ENCODE data around the gene ALDH3B2.

ALDH3B2 gene

DNA sequence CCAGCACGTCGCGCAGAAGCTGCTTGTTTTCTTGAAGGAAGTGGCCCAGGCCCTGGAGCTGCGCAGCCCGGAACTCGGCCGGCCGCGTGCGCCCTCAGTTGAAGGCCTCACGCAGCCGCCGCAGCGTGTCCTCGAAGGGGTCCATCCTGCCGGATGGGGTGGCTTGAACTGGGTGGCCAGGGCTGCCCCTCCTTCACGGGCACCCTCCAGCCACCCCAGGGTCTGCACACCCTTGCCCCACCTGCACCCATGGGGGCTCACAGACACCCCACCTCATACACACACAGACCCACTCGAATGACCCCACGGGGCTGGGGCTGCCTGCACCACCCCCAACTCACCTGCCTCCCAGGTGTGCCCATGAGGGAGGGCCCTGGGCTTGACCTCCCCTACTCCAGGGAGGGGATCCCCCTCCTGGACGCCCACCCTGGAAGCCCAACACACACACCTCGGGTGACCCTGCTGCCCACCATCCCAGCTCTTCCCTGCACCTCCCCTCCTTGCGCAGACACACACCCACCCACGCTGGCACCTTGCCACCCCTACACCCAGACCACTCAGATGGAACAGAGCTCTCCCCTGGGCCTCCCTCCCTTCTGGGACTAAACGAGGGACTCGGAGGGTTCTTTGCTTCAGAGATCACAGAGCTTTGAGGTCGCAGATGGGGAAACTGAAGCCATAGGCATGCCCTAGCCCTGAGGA is 6.8 kb downstream of the ALDH3B2 start:
- no peaks in the 10 kb centered on the region for H3K27me3 ChIP-seq (ENCODE audit: control insufficient read depth, insufficient read depth, low read length)
- H3K4me1 ChIP-seq (ENCODE audit: control insufficient read depth, insufficient read depth, low read length) = no peaks in the 10 kb centered on the region
- H3K36me3 ChIP-seq (ENCODE audit: control insufficient read depth, insufficient read depth, low read length) = no peaks in the 10 kb centered on the region
- no peak overlapping the region for H3K4me3 ChIP-seq (ENCODE audit: low read depth, low read length)
- H3K9ac ChIP-seq (ENCODE audit: low read depth, low read length) = no peak overlapping the region
- H3K9me3 ChIP-seq (ENCODE audit: control insufficient read depth, insufficient read depth, low read length) = no peaks in the 10 kb centered on the region
- no peak overlapping the region for H3K27ac ChIP-seq (ENCODE audit: low read depth, low read length)

- Histone ChIP-seq H3K9ac (ENCODE audit: low read depth, low read length) (no peak overlapping the region), H3K9me3 (ENCODE audit: control insufficient read depth, insufficient read depth, low read length) (no peaks in the 10 kb centered on the region), H3K36me3 (ENCODE audit: control insufficient read depth, insufficient read depth, low read length) (no peaks in the 10 kb centered on the region), H3K4me3 (ENCODE audit: low read depth, low read length) (no peak overlapping the region), H3K4me1 (ENCODE audit: control insufficient read depth, insufficient read depth, low read length) (no peaks in the 10 kb centered on the region), H3K27me3 (ENCODE audit: control insufficient read depth, insufficient read depth, low read length) (no peaks in the 10 kb centered on the region), H3K27ac (ENCODE audit: low read depth, low read length) (no peak overlapping the region)
These were observed 7.5 kb downstream of the ALDH3B2 start for GRCh38 chr11:67666676-67667489.

- Histone ChIP-seq H3K4me3 (ENCODE audit: low read depth, low read length) (no peak overlapping the region), H3K4me1 (ENCODE audit: control insufficient read depth, insufficient read depth, low read length) (no peaks in the 10 kb centered on the region), H3K9me3 (ENCODE audit: control insufficient read depth, insufficient read depth, low read length) (no peaks in the 10 kb centered on the region), H3K27ac (ENCODE audit: low read depth, low read length) (no peak overlapping the region), H3K9ac (ENCODE audit: low read depth, low read length) (no peak overlapping the region), H3K27me3 (ENCODE audit: control insufficient read depth, insufficient read depth, low read length) (no peaks in the 10 kb centered on the region), H3K36me3 (ENCODE audit: control insufficient read depth, insufficient read depth, low read length) (no peaks in the 10 kb centered on the region)
These were observed 8.1 kb downstream of the ALDH3B2 start for GRCh38 chr11:67666303-67666645.

- Histone ChIP-seq H3K4me1 (ENCODE audit: control insufficient read depth, insufficient read depth, low read length) (no peaks in the 10 kb centered on the region), H3K27ac (ENCODE audit: low read depth, low read length) (no peak overlapping the region), H3K4me3 (ENCODE audit: low read depth, low read length) (no peak overlapping the region), H3K27me3 (ENCODE audit: control insufficient read depth, insufficient read depth, low read length) (no peaks in the 10 kb centered on the region), H3K9me3 (ENCODE audit: control insufficient read depth, insufficient read depth, low read length) (no peaks in the 10 kb centered on the region), H3K36me3 (ENCODE audit: control insufficient read depth, insufficient read depth, low read length) (no peaks in the 10 kb centered on the region), H3K9ac (ENCODE audit: low read depth, low read length) (no peak overlapping the region)
These were observed 8.7 kb downstream of the ALDH3B2 start for GRCh38 chr11:67665541-67666302.

DNA sequence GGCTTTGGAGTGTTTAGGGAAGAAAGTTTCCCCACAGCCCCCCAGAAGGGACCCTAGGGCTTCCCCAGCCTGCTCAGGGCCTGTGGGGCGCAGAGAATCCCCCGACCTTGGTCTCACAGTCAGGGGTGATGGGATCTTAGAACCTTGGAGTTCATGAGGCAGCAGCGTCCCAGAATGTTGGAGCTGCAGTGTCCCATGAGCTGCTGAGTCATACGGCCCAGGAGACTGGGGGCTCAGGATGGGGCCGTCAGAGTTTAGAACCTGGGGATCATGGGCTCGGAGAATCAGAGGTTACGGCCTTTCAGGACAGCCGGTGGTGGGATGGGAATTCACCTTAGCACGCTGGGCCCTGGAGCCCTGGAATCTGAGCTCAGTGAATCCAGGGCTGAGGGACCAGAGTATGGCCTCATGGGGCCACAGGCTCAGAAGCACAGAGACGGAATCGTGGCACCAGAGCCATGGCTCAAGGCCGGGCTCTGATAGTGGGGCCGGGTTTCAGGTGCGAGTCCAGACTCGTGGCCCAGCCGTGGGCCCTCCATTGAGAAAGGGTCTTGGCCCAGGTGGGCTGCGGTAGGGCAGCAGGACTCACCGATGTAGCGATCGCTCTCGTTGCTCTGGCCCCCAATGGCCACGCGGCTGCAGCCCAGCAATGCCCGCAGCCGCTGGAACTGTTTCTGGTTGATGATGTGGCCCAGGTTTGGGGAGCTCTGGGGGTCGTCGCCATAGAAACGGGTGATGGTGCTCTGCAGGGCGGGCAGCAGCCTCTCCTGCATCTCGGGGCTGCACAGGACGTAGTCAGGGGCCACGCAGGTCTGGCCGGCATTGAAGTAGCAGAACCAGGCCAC is 9.5 kb downstream of the ALDH3B2 start:
- H3K4me3 ChIP-seq (ENCODE audit: low read depth, low read length) = no peak overlapping the region
- H3K9ac ChIP-seq (ENCODE audit: low read depth, low read length) = no peak overlapping the region
- no peaks in the 10 kb centered on the region for H3K27me3 ChIP-seq (ENCODE audit: control insufficient read depth, insufficient read depth, low read length)
- no peaks in the 10 kb centered on the region for H3K9me3 ChIP-seq (ENCODE audit: control insufficient read depth, insufficient read depth, low read length)
- no peaks in the 10 kb centered on the region for H3K36me3 ChIP-seq (ENCODE audit: control insufficient read depth, insufficient read depth, low read length)
- H3K27ac ChIP-seq (ENCODE audit: low read depth, low read length) = no peak overlapping the region
- H3K4me1 ChIP-seq (ENCODE audit: control insufficient read depth, insufficient read depth, low read length) = no peaks in the 10 kb centered on the region

DNA sequence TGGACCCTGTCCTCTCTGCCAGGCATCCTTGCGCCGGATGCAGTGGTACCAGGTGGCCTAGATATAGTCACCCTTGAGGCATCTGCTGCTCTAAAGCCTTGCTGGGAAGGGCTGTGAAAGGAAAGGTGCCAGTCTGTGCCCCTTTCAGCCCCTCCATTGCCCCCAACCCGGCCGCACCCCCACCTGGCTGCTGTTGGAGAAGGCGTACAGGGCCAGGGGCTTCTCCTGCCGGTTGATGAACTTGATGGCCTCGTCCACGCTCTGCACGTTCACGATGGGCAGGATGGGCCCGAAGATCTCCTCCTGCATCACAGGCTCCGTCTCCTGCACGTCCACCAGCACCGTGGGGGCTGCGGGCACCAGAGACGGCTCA is 10.2 kb downstream of the ALDH3B2 start:
- H3K27me3 ChIP-seq (ENCODE audit: control insufficient read depth, insufficient read depth, low read length) = no peaks in the 10 kb centered on the region
- H3K9me3 ChIP-seq (ENCODE audit: control insufficient read depth, insufficient read depth, low read length) = no peaks in the 10 kb centered on the region
- H3K27ac ChIP-seq (ENCODE audit: low read depth, low read length) = no peak overlapping the region
- H3K9ac ChIP-seq (ENCODE audit: low read depth, low read length) = no peak overlapping the region
- H3K36me3 ChIP-seq (ENCODE audit: control insufficient read depth, insufficient read depth, low read length) = no peaks in the 10 kb centered on the region
- H3K4me1 ChIP-seq (ENCODE audit: control insufficient read depth, insufficient read depth, low read length) = no peaks in the 10 kb centered on the region
- no peak overlapping the region for H3K4me3 ChIP-seq (ENCODE audit: low read depth, low read length)

- no peaks in the 10 kb centered on the region for H3K36me3 ChIP-seq (ENCODE audit: control insufficient read depth, insufficient read depth, low read length)
- no peaks in the 10 kb centered on the region for H3K4me1 ChIP-seq (ENCODE audit: control insufficient read depth, insufficient read depth, low read length)
- H3K9ac ChIP-seq (ENCODE audit: low read depth, low read length) = no peak overlapping the region
- no peak overlapping the region for H3K4me3 ChIP-seq (ENCODE audit: low read depth, low read length)
- no peak overlapping the region for H3K27ac ChIP-seq (ENCODE audit: low read depth, low read length)
- H3K27me3 ChIP-seq (ENCODE audit: control insufficient read depth, insufficient read depth, low read length) = no peaks in the 10 kb centered on the region
- H3K9me3 ChIP-seq (ENCODE audit: control insufficient read depth, insufficient read depth, low read length) = no peaks in the 10 kb centered on the region
These were observed 10.8 kb downstream of the ALDH3B2 start for GRCh38 chr11:67663532-67664212.

DNA sequence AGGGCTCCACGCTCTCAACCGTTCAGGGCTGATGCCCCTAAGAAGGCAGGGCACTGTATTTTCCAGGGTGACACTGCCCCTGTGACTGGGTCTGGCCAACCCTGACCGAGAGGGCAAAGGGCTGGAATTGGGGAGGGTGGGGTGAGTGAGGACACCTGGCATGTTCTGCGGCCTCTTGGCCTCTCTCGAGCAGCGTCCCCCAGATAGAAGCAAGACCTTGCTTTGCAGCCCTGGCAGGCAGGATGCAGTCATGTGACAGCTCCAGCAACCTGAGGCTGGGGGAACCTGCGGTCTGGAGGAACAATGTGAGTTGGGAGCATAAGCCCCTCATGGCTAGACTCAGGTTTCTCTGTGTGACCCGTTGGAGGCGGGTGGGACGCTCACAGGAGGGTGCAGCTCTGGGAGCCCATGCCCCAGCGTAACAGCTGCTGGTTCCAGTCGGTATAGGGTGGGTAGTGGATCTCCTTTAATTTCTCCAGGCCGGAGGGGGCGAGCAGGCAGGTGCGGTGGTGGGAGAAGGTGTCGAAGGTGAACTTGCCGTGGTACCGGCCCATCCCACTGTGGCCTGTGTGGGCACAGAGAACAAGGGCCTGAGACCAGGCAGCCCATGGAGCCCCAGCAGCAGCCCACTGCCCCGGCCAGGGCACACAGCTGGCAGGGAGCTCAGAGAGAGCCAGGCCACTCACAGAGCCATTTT is 11.4 kb downstream of the ALDH3B2 start:
- Histone ChIP-seq H3K4me3 (ENCODE audit: low read depth, low read length) (no peak overlapping the region), H3K36me3 (ENCODE audit: control insufficient read depth, insufficient read depth, low read length) (no peaks in the 10 kb centered on the region), H3K4me1 (ENCODE audit: control insufficient read depth, insufficient read depth, low read length) (no peaks in the 10 kb centered on the region), H3K27me3 (ENCODE audit: control insufficient read depth, insufficient read depth, low read length) (no peaks in the 10 kb centered on the region), H3K27ac (ENCODE audit: low read depth, low read length) (no peak overlapping the region), H3K9me3 (ENCODE audit: control insufficient read depth, insufficient read depth, low read length) (peaks cover 3% of the 10 kb centered on the region; the same call in 1 of the 2 replicates), H3K9ac (ENCODE audit: low read depth, low read length) (no peak overlapping the region)

- H3K27me3 ChIP-seq (ENCODE audit: control insufficient read depth, insufficient read depth, low read length) = no peaks in the 10 kb centered on the region
- H3K27ac ChIP-seq (ENCODE audit: low read depth, low read length) = no peak overlapping the region
- H3K9ac ChIP-seq (ENCODE audit: low read depth, low read length) = no peak overlapping the region
- no peak overlapping the region for H3K4me3 ChIP-seq (ENCODE audit: low read depth, low read length)
- no peaks in the 10 kb centered on the region for H3K4me1 ChIP-seq (ENCODE audit: control insufficient read depth, insufficient read depth, low read length)
- H3K36me3 ChIP-seq (ENCODE audit: control insufficient read depth, insufficient read depth, low read length) = no peaks in the 10 kb centered on the region
- peaks cover 3% of the 10 kb centered on the region; the same call in 1 of the 2 replicates for H3K9me3 ChIP-seq (ENCODE audit: control insufficient read depth, insufficient read depth, low read length)
These were observed 12.1 kb downstream of the ALDH3B2 start for GRCh38 chr11:67662142-67662834.
